Fibroblast of pulmonary artery (primary cell): Measurements from ENCODE around the gene HDAC4.

Source experiments
- DNase-seq: peaks from one replicate; pipeline ENCODE4 v3.0.0-alpha.2; 2010; ENCODE audit warnings: low read depth
- H3K4me3 ChIP-seq: replicated peaks from 2 replicates; pipeline ENCODE4 v1.5.1; 2011; ENCODE audit warnings: low read depth, mild to moderate bottlenecking, control low read depth, low read length, moderate library complexity
- TF ChIP-seq, protein P1 (sequence below): IDR thresholded peaks from 2 replicates; pipeline ENCODE4 v1.5.1; 2011; ENCODE audit warnings: mild to moderate bottlenecking, control low read depth, low read length, inconsistent platforms; ENCODE audit errors: missing control alignments

The HDAC4 gene

DNA sequence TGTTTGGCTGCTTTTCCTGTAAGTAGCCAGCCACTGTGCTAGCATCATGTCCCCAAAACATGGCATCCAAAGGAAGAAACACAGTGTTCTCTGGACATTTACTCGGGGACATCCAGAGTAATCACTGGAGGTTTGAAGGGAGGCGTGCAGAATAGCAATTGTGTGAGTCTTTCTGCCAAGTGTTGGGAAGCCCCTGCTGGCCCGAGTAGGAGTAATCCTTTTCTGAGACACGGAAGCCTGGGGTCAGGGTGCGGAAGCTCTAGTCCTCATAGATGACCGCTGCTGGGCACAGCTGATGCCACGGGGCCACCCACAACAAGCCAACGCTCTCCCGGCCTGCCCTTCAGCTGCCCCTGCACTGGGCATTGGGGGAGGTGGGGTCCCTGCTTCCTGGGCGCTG, 24.8 kb upstream of the HDAC4 start:
- TF ChIP-seq, protein P1, sequence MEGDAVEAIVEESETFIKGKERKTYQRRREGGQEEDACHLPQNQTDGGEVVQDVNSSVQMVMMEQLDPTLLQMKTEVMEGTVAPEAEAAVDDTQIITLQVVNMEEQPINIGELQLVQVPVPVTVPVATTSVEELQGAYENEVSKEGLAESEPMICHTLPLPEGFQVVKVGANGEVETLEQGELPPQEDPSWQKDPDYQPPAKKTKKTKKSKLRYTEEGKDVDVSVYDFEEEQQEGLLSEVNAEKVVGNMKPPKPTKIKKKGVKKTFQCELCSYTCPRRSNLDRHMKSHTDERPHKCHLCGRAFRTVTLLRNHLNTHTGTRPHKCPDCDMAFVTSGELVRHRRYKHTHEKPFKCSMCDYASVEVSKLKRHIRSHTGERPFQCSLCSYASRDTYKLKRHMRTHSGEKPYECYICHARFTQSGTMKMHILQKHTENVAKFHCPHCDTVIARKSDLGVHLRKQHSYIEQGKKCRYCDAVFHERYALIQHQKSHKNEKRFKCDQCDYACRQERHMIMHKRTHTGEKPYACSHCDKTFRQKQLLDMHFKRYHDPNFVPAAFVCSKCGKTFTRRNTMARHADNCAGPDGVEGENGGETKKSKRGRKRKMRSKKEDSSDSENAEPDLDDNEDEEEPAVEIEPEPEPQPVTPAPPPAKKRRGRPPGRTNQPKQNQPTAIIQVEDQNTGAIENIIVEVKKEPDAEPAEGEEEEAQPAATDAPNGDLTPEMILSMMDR = no peak
- H3K4me3 ChIP-seq = no peak overlapping the region
- no peak for DNase-seq

DNA sequence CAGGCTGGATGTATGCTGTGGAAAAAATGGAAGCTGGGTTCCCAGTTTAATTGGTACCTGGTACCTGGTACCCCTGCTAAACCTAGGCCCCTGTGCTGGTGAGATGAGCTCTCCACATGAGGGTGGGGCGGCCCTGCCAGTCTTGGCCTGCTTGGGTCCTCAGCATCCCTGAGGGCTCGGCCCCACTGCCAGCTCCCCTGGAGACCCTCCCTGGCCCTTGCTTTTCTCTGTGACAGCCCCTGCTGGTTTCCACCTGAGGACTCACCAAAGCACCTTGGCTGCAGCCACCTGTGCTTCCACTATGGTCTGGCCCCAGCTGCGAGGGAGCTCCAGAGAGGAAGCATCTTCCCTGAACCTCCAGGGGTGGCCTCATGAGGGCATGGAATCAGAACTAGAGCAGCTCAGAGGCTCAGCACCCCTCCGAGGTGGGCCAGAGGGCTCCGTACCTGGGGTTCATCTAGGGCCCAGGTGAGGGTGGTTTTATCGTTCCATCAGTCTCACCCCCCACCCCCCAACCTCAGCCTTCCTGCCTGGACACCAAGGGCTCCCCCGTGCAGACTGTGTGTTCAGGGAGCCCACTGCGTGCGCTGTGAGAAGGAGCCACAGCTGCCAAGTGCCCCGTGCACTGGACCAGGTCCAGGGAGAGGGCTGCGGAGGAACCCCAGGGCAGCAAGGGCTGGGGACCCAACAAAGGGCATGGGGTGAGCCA, 23.7 kb upstream of the HDAC4 start:
- TF ChIP-seq, protein P1 = no peak
- no peak for DNase-seq
- H3K4me3 ChIP-seq = no peak overlapping the region

DNA sequence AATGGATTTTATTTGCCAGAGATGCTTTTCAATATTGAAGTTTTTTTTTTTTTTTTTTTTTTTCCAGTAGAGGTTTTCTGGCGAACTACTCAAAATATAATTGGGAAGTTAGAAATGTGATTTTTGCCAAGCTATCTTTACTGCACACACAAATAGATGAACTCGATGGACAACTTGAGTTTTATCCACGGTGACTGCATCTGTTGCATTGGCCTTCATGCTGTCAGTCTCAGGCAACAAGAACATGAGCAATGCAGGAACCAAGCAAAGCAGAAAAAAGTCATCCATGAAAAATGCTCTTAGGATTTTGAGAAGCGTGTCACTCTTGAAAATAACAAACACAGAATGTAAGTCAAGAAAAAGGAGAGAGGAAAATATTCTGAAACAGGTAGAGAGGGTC, 22.7 kb upstream of the HDAC4 start:
- TF ChIP-seq, protein P1 = no peak
- no peak for DNase-seq

DNA sequence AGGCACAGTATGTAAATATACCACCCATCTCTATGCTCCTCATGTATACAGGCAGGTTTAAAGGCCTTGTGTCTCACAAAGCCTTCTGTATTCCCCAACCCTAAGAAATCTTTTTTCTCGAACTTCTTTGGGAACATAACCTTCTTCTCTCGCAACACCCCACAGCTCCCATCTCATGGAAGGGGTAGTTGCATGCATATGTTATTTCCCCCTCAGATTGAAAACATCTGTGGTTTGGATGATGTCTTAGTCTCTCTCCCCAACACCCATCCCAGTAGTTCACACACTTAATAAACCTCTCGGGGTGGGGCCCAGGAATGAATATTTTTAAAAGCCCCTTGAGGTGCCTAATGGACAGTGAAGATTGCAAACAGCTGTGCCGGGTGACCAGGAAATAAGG, 21.0 kb upstream of the HDAC4 start:
- DNase-seq = no peak
- no peak overlapping the region for H3K4me3 ChIP-seq
- TF ChIP-seq, protein P1 = no peak

More for the DNA sequence above, 22.7 kb upstream of the HDAC4 start:
- no peak overlapping the region for H3K4me3 ChIP-seq

DNA sequence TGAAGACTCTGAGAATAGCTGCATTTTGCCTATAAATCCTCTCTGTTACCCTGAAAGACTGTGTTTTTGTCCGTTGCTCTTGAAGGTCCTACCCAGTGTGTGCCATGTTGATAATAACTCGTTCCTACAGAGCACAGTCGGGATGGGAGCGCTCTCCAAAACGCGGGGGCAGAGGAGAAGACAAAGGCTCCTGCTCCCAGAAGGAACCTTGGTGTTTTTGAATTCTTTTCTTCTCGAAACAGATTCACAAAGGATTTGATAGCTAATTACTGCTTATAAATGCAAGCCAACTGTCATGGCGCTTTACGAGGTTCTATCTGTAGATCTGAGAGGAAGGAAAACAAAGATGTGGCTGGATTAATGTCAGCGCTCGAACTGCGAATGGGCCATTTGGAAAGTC, 19.3 kb upstream of the HDAC4 start:
- TF ChIP-seq, protein P1 = no peak
- no peak for DNase-seq
- H3K4me3 ChIP-seq = no peak overlapping the region

DNA sequence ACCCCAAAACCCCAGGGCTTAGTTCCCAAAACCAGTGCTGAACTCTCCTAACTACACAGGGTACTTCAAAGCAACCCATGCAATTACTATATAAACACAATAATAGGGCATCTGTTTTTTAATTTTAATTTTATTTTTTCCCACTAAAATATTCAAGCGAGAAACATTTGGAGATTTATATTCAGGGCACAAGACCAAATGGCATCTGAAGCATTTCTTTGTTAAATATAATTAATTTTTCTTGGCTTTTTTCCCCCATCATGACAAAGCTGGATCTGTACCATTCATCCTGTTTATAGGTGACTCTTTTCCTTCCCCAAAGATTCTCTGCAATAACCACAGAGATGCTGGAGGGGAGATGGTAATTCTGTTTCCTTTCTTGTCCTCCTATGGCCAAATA, 18.1 kb upstream of the HDAC4 start:
- TF ChIP-seq, protein P1 = no peak
- no peak for DNase-seq
- no peak overlapping the region for H3K4me3 ChIP-seq
